GM04503 (cell line): ENCODE data around the gene APBA2.

Experiments
- DNase-seq: peaks from one replicate; pipeline ENCODE4 v3.0.0-alpha.2; 2012; ENCODE audit warnings: low read depth

The APBA2 gene

GRCh38 chr15:28935316-28935715, 49.5 kb downstream of the APBA2 start:
- no peak for DNase-seq

- no peak for DNase-seq
Observed at GRCh38 chr15:28936081-28936480, 50.3 kb downstream of the APBA2 start.

- no peak for DNase-seq
Observed at GRCh38 chr15:28936481-28936881, 50.7 kb downstream of the APBA2 start.

GRCh38 chr15:28937271-28937670, 51.5 kb downstream of the APBA2 start:
- no peak for DNase-seq

- no peak for DNase-seq
Observed at GRCh38 chr15:28942046-28942445, 56.3 kb downstream of the APBA2 start.

- no peak for DNase-seq
Observed at GRCh38 chr15:28942571-28942970, 56.8 kb downstream of the APBA2 start.

DNA sequence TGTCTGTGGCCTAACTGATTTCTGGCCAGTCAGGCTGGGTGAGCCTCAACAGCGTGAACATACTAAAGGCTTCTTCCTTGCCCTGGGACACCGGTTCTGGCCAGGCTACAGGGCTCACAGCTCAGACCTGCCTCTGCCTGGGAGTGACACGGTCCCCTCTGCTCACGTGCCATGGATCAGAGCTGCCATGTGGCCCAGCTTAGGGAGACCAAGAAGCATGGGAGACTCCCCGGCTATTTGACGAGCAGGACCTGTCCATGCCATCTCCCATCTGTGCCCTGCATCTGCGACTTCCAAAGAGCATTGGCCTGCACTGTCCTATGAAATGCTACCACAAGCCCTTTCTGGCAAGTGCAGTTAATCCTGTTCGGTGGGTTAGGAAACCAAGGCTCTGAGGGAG, 57.4 kb downstream of the APBA2 start:
- DNase-seq = no peak

DNA sequence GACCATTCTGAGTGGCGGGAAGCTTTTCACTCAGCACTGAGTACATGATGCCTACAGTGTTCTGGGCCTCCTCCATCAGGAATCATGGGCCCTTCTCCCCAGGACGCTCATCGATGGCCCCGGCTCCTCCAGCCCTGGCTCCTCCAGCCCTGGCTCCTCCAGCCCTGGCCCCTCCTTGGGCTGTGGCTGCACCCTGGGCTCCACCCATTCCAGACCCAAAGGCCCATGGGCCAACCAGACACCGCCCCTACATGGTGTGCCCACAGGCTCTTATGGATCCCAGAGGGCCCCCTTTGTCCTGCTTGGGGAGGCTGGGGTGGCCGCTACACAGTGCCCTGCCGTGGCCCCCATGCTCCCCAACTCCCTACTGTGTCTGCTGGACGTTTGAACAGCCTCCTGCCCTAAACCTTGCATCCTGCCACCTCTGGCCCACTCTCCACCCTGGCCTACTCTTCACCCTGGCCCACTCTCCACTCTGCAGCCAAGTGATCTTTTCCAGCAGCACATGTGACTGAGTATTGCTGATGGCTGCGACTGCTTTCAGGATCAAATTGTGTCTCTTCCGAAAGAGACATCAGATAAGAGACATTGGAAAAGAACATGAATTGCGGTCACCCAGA, 57.9 kb downstream of the APBA2 start:
- no peak for DNase-seq

DNA sequence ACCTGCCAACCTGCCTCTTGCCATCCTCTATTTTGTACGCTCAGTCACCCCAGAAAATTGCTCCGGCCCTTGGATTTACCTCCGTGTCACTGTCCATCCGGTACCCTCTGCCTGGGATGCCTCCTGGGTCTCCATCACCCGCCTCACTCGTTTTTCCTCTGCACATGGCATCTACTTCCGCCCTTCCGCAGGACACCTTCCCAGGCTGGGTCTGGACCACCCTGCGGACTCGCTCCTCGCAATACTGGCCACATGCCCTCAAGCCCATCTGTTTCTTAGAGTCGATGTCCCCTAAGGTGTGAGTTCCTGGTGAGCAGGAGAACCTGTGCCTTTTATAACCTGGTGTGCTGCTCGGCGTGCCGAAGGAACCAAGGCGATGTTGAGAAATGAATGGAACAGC, 58.5 kb downstream of the APBA2 start:
- DNase-seq = no peak

- DNase-seq = no peak
Observed at GRCh38 chr15:28944696-28945300, 59.0 kb downstream of the APBA2 start.

- no peak for DNase-seq
Observed at GRCh38 chr15:28945626-28946230, 60.0 kb downstream of the APBA2 start.

DNA sequence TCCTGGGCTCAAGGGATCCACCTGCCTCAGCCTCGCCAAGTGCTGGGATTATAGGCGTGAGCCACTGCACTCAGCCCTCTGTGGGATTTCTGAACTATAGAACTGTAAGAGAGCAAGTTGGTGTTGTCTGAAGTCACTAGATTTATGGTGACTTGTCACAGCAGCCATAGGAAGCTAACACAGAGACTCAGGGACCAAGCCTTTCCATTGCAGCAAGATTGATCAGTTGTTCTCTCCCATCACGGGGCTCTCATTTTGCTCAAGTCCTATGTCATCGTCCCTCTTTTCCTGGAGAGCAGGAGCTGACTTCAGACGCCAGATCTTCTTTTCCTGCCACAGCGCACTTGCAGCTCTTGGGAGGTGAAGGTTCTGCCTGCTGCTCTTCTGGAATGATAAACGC, 61.0 kb downstream of the APBA2 start:
- DNase-seq = no peak

DNA sequence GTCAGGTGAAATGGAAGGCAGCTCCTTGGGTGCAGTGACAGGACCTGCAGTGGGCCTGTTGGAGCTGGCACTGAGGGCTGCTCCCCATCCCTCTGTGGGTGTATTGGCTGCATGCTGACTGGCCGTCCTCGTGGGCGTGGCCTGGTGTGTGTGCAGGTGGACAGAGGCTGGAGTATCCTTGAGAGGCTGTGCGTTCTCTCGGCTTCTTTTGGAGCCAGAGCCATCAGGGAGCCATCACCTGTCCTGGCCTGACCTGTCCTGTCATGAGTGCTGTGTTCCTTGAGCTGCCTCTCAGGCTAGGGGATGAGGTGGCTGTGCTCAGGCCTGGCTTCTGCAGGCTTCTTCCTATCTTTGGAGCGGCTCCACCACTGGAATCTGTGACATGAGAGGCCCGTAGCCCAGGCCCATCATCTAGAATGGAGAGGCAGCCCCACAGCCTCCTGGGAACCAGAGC, 61.5 kb downstream of the APBA2 start:
- DNase-seq = no peak

GRCh38 chr15:28948036-28948435, 62.3 kb downstream of the APBA2 start:
- no peak for DNase-seq

GRCh38 chr15:28950916-28951315, 65.1 kb downstream of the APBA2 start:
- DNase-seq = no peak

DNA sequence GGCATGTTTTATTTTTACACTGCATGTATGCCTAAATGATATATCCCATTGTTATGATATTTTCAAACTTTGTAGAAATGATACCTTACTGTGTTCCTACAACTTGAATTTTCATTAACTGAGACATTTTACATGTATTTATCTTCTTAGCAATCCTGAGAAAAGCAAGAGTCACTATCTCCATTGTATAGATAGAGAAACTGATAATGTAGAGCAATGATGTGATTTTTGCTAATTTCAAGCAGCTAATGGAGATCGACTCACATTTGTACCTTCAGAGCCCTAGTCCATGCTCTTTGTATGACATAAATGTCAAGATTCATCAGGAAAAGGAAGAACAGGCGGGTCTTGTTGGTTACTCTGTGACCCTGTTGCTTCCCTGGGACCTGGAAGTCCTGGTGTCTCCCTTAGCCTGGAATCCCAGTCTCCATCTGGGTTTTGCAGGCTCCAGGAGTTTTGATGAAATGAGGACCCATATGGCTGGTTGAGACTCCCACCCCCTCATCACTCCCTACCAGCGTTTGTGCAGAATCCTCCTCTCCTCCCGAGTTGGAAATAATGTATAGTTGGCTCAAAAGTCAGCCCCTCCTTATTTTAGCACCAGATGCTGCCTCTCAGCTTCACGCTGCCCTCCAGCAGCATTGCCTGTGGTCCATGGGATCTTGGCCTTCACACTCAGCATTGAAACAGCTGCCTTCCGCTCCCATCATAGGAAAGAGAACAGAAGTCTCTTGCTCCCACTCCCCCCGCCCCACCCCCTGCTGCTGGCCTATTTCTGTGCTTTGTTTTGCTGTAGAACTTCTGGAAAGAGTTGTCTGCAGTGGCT, 67.1 kb downstream of the APBA2 start:
- DNase-seq = no peak

DNA sequence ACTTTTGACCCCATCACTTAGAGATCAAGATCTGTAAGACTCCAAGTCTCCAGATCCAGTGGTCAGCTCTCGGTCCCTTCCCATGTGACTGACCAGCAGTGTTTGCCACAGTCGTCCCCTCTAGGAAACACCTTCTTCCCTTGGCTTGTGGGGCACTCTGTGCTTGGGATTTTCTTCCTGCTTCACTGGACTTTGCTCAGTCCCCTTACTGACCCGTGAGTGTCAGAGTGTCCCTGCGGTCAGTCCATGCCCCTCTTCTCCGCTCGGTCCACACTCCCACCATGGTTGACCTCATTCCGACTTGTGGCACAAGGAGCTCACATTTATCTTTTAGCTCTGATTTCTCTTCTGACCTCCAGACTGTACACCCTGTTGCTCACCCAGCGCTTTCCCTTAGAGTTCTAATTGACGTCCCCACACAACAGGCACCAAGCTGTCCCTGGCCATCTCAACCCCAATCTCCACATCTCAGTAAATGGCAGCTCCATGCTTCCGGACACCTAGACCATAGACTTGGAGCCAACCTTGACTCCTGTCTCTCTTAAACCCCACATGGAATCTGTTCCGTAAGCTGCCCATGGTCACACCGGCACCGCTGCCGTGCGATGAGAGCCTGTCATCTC, 67.9 kb downstream of the APBA2 start:
- DNase-seq = no peak

DNA sequence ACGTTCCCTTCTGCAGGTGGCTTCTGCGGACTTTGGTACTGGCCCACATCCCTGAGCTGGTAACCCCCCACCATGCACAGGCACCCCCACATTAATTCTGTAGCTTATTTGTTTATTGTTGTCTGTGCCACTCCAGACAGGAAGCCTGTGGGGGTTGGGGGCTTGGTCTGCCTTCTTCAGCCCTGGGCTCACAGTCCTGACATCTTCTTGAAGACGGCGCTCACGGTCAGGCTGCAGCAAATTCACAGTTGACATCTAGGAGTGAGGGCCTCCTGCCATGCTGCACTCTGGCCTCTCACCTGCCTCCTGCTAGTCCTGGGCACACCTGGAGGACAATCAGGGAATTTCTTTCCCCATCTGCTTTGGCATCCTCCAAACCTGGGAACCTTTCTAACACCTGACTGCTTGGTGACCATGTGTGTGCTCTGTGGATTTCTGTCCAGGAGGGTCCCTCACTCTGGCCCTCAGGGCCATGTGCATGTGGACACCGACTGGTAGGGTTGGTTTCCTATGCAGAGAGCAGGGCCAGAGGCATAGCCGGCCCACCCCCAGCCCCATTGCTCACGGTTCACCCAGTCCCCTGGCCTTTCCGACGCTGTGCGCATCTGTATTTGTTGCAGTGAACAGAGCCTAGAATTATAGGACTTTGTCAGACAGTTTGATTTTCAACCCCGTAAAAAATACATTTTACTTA, 68.8 kb downstream of the APBA2 start:
- DNase-seq = no peak

GRCh38 chr15:28955160-28955992, 69.6 kb downstream of the APBA2 start:
- no peak for DNase-seq

DNA sequence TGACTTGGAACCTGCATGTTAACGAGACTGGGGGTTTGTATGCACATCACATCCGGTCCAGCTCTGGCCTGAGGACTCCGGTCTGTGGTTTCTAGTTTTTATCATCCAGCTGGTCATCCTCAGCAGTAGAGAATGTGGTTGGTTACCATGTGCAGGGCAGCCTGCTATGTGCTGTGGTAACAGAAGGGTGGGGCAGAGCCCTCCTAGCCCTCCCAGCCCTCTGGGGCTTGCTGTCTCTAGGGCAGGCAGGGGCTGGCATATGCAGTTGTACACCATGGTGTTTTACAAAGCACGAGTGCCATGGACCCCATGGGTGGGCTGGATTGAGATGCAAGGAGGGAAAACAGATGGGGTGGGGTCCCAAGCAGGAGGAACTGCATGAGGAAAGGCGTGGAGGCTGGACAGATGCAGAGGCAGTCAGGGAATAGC, 70.2 kb downstream of the APBA2 start:
- DNase-seq = no peak

- DNase-seq = no peak
Observed at GRCh38 chr15:28956491-28956890, 70.7 kb downstream of the APBA2 start.
